Head of caudate nucleus (tissue), 42 donors: ENCODE results near the gene SPAG17.

Source experiments
- DNase-seq, 42 donors: peaks; one replicate each; pipeline versions ENCODE4 v3.0.0 to v3.0.0-alpha.2; 2020 to 2021; ENCODE audit warnings: mixed read lengths in 7 of 42
- intact Hi-C: fragments of 100-400 bp; cut with DNase I; formaldehyde crosslinking; loops from one replicate; pipeline ENCODE4 v1.15.0; 2022

Gene SPAG17

DNA sequence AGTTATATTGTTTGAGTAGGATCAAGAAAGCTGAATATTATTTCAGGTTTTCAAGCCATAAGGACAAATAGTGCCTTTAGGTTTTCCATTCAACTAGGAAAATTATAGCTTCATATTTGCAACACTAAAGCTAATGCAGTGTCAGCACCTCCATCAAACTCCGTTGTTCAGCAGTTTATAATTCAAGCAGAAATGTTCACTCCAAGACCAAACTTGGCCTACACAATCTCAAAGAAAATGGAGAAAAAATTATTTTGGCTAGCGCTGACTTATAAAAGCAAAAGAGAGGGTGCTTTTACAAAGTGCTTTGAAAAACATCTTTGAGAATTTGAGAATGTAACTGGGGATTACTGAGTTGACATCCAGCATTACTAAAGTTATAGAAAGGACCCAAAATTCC lies 1.4 kb downstream of the SPAG17 start:
- intact Hi-C loops = no loop called here

DNA sequence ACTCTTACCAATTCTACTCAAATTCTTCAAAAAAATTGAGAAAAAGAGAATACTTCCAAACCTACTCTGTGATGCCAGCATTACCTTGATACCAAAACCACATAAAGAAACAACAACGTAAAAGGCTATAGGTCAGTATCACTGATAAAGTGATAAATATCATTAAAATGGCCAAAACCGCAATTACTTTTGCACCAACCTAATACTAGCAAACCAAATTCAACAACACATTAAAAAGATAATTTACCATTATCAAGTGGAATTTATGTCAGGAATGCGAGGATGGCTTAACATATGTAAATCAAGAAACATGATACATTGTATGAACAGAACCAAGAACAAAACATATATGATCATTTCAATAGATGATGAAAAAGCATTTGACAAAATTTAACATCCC lies 7.0 kb downstream of the SPAG17 start:
- intact Hi-C loops = no loop called here
- DNase-seq = no peak

More for the DNA sequence above, 1.4 kb downstream of the SPAG17 start:
- DNase-seq = no peak

DNA sequence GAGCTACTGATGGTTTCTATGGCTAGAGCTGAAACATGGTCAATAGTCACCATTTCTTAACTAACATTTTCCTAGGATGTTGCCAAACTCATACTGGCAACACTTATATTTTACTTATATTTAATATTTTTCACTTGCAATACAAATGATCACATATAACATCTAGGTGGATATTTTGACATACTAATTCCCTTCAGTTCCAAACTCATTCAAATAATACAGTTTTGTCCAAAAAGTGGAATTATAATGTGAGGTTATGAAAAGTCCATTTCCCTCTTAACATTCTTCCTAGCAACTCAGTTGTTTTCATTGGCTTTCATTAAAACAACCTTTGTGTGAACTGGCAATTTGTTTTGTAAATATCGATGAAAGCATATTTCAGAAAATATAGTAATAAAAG lies 16.0 kb downstream of the SPAG17 start:
- intact Hi-C loops = no loop called here

DNA sequence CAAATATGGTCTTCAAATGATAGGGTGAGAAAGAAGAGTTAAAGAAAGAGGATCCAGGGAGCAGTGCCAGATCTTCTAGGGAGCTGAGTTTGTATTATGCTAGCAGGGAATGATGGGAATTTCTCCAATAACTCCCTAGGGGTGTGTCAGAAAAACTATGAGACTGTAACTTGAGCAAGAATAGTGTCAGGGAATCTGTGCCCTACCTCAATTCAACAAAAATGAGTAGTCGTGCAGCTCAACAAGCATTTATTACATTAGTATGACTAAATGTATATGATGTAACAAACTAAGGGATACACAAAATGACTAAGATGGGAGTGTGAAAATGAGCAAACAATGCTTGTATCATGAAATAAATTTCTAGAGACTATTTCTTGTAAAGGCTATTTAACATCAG lies 24.2 kb downstream of the SPAG17 start:
- no peak for DNase-seq
- intact Hi-C loops = no loop called here

More for the DNA sequence above, 16.0 kb downstream of the SPAG17 start:
- no peak for DNase-seq

DNA sequence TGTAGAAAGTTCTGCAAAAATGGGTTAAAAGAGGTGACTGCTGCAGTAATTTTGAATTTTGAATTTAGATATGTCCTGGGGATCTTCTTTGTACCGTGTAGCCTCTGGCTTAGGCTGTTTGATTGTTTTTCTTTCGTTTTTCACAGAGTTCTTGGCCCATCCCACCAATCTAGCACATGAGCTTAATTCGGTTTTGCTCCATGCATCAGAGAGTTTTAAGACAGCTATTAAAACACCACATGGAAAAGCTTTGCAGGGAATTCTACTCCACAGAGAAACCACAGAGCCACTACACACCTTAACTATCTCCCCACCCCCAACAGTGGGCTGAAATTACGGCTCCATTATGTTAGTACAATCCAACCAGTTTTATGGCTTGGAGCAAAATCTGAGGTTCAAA lies 25.5 kb downstream of the SPAG17 start:
- intact Hi-C loops = no loop called here
- no peak for DNase-seq

DNA sequence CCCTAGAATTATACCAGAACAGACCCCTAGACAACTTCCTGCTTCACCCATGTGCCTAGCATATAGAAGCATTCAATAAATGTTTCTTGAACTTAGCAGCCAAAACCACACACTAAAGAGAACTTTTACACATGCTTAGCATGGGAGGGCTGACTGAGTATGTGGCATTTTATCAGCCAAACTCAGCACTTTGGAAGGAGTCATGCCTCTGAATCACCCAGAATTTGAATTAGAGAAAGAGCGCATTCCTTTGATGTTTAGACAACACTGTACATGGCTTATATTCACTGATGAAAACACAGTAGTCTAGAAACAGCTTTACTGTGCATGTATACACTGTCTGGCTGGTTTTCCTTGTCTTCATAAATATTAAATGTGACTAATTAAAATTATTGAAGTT lies 26.1 kb downstream of the SPAG17 start:
- intact Hi-C loops = no loop called here
- no peak for DNase-seq

DNA sequence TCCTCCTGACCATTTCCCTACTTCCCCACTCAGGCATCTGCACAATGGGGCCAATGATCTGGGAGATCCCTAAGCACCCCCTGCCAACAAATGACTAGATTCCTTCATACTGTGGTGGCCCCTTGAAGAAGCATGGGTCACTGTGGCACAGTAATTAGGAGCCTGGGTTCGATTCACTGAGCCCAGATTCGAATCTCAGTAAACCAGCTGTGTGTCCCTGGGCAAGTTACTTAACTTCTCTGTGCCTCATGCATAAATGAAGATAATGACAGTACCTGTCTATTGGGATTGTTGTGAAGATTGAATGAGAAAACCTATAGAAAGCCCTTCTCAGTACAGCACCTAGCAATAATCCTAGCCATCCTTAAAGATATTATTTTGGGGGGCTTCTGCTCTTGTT lies 27.5 kb downstream of the SPAG17 start:
- DNase-seq = no peak
- intact Hi-C loops = no loop called here

DNA sequence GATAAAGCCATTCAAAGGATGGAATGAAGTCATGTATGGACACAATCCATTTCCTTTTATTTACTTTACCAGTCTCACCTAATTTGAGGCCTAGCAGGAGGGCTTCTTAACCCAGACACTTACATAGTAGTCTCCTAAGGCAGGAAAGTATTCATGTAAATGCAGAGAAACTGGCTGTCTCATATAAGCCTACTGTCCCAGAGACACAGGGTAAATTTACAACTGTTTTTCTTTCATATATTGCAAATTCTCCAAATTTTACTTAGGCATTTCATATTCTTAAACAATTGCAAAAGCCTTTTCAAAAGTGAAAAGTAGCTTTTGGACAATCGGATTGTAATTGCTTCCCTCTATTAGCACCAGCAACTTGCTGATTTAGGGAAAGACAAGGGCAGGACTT lies 29.9 kb downstream of the SPAG17 start:
- intact Hi-C loops = no loop called here
- DNase-seq = no peak

DNA sequence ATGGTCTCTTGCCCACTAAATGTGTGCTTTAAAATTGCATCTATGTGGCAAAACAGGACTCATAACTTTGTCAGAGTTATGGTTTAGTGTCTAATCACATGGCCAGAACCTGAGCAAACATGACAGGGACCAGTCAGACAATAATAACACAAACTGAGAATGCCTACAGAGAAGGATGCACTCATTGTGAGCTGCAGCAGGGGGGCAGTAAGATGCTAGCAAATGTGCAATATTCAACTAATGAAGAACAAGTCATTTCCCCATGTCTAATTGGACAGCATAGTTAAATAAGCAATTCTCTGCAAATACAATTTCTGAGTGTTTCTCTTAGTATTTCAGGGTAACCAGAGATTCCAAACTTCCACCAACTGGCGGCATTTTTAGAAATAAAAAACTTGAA lies 30.8 kb downstream of the SPAG17 start:
- intact Hi-C loops = no loop called here
- no peak for DNase-seq

DNA sequence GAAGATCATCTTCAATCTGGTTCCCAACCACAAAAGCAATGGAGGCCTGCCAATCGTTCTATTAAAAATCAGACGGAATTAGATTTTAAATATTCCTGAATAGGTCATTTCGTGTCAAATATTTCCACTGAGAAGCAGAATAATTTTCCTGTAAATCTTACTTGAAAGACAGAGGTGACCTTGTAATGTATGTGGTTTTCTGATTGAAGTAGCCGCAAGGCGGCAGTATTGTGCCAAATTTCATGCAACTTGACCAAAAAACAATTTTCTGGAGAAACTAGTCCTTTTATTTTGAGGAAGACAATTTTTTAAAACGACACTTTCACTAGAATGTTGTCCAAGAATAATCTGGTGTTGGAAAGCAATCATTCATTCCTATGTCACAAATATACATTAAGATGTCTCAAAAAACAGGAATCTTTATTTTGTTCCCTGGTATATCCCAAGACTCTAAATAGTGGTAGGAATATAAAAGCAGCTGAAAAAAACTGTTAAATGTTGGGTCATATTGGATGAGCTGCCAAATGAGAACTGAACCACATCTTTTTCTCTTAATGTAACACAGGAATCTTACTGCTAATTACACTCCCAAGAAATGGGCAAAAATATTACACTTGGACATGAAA lies 33.6 kb downstream of the SPAG17 start:
- intact Hi-C loops = no loop called here
- peak; percentile 4 to 82 (median 58) for DNase-seq

DNA sequence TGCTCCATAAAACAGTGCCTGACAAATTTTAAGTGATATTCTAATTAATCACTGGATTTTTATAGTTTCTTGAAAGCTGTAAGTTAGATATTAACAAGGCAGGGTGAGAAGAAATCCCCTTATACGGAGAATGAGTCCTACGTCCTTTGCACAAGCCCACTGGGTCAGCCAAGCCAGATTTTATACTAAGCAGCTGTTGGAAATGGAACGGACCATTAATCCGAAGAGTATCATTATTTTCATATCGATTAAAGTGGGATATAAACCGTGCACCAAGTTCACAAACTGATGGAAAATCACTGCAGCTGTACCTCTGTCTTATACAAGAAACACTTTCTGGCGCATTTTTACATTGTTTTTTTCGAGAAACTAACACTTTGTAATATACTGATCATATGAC lies 35.2 kb downstream of the SPAG17 start:
- intact Hi-C loops = no loop called here
- no peak for DNase-seq

DNA sequence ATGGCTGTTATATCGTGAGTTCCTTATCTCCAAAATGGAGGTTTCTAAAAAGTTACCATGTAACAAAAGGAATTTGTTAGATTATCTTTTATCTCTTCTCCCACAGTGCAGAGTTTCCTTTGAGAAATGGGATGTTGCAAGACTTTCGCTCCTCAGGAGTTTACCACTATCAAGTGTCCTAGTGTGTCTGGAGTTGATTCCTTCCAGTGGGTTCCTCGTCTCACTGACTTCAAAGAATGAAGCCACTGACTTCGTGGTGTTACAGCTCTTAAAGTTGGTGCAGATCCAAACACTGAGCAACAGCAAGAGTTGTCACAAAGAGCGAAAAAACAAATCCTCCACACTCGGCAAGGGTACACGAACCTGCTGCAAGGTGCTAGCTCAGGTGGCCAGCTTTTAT lies 37.0 kb downstream of the SPAG17 start:
- DNase-seq = no peak
- intact Hi-C loops = no loop called here

DNA sequence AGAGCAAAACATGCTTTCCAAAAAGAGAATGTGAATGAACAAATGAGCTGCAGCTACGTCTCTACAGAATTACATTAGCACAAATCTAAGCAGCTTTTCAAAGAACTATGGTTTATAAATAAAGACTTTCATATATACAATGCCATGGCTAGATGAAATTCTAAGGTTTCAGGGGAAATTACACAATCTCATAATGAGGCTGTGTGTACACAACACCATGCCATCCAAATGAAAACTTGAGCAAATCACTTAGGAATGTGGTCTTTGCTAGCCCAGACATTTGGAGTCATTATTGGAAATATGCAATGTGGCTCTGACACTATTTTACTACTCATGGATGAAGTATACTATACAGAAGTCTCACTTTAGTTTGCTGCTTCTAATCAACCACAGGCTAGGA lies 37.5 kb downstream of the SPAG17 start:
- no peak for DNase-seq
- intact Hi-C loops = no loop called here

DNA sequence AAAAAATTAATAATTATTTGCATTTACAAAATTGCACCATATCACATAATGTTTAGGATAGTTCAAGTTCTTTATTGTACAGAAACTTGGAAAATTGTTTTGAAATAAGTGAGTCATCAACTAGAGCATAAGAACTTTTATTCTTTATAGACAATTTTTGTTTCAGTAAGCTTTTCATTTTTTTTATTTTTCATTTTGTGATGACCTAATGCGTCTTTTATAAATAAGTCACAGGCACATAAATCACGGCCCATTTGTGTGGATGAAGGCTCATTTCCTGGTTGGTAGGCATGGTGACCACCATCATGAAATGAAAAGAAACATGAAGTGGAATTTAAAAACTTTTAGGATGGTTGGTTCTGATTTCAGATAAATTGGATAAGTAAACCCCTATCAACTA lies 39.3 kb downstream of the SPAG17 start:
- DNase-seq = no peak
- intact Hi-C loops = no loop called here

DNA sequence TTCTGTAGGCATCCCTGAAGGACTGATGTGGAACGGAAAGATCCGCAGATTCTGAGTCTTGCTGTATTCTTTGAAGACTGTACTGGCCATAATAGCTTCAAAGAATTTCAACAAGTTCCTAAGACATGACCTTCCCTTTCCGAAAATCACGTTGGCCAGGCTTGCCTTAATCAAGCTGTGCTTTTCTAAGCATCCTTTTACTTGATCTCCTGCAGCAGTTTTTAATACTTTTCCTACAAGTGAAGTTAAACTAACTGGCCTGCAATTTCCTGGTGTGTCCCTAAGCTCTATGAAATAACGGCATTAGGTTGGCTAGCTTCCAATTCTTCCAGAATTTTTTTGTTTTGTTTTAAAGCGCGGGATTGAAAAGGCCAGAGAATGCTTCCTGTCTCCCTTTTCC lies 40.3 kb downstream of the SPAG17 start:
- no peak for DNase-seq
- intact Hi-C loops = no loop called here

DNA sequence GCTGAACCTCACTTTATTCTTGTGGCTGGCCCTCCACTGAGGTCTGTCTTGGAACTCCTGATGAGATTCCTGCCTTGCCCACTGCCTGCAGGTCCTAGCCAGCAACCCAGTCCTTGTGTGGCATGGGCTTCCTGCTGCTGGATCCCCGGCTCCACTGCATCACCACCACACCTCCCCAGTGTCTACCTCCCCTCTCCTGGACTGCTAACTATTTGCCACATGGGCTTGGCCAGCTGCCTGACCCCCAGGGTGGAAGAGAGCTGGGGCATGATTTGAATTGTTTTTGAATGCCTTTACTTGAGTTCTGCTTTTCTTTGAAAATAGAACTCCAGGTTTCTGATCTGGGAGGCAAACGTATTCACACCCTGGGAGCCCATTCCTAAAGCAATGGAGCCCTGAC lies 41.2 kb downstream of the SPAG17 start:
- DNase-seq = no peak
- intact Hi-C loops = no loop called here

DNA sequence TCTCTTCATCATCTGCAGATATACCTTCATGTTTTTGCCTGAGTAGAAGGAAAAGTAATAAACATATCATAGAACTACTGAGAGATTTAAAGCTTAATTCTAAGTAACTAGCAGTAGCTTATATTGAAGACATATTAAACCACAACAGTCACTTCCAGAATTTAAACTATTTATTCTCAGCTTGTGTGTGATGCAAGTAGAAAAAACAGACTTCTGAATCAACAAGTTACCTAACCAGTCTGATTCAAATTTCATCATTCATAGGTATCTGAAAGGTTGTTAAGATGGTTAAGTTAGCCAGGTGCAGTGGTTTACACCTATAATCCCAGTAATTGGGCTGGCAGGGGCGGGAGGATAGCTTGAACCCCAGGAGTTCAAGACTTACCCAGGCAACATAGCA lies 41.9 kb downstream of the SPAG17 start:
- no peak for DNase-seq
- intact Hi-C loops = no loop called here

DNA sequence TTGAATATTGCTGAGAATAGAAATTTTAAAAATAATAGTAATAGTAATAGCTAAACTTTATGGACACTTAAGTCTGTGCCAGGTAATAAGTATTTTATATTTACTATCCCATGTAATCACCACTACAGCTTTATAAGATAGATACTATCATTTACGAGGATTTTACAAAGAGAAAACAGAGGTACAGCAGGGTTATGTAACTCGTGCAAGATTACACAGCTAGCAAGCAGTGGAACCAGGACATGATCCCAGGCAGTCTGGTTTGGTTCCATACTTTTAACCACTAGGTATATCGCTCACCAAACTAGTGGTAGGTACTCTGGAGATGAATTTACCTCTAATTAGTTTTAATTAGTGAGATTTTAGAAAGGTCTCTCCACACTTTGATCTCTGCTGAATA lies 42.5 kb downstream of the SPAG17 start:
- DNase-seq = no peak
- intact Hi-C loops = no loop called here

DNA sequence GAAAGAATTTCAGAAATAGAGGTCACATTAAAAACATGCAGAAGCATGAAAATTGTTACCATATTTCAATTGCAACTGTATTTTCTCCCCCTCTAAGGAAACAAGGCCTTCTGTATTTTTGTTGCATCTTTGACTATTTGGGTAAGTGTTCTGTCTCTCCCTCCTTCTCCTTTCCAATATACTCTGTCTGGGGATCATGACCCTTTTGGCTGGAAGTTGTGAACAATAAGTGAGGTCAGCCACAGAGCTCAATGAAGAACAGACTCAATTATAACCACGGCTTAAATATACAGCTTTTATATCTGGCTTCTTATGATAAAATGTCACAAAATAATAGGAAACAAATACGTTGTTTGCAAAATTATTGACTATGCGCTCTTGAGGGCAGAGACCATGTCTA lies 47.1 kb downstream of the SPAG17 start:
- no peak for DNase-seq
- intact Hi-C loops = no loop called here

DNA sequence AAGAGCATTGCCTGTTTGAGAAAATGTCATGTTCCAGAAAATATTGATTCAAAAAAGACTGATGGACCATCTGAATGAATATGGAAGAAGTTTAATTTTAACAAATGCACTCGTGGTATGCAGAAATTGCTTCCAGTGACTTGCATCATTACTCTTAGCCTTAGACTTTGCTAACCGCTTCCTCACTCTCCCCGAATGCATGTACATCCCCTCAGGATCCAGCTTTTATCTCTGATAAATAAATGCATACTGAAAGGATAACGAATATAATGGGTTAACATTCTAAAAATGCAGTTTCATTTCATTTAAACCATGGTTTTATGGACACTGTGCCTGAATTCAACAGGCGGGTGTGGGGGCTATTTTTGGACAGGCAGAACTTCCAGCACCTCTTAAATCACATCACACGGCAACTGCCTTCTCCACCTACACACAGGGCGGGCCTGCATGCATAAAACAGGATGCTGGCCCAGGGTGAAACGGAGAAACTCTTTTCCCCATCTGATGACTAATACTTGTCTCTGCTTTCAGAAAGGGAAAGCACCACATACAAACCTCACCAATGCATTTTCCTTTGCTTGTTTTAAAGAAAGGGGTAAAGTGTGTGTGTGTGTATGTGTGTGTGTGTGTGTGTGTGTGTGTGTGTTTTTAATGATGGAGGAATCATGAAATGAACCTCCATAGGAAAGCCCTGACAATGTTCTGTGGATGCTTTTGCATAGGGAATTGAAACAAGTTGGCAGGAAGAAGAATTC lies 48.7 kb downstream of the SPAG17 start:
- intact Hi-C loops = no loop called here
- DNase-seq = no peak

DNA sequence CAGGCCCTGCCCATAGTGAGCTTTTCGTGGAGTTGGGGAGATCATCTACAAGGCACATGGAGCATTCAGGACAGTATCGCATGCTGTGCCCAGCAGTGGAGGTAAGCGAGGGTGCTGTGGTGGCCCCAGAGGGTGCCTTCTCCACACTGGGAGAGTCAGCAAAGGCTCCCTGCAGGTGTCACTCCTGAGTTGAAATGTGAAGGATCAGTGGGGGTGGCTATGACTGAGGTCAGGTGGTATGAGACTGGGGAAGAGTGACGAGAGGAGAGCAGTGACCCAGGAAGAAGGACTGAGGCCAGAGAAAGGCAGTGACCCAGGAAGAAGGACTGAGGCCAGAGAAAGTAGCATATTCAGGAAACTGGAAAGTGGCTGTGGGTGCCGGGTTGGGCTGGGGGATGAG lies 53.0 kb downstream of the SPAG17 start:
- no peak for DNase-seq
- intact Hi-C loops = no loop called here
